CD4-positive, alpha-beta T cell treated with Interleukin-15 for 4 hours (primary cell): ENCODE measurements around the gene BRI3.

Experiments
- DNase-seq: peaks from one replicate; pipeline ENCODE4 v3.0.0-alpha.2; 2020; ENCODE audit warnings: low spot score

Gene BRI3

GRCh38 chr7:98287486-98287959 is 6.0 kb downstream of the BRI3 start:
- no peak for DNase-seq

GRCh38 chr7:98288064-98288823 is 6.8 kb downstream of the BRI3 start:
- DNase-seq = no peak

GRCh38 chr7:98289333-98289875 is 7.9 kb downstream of the BRI3 start:
- no peak for DNase-seq

GRCh38 chr7:98291717-98292116 is 10.2 kb downstream of the BRI3 start:
- no peak for DNase-seq

- no peak for DNase-seq
Measured at GRCh38 chr7:98293265-98293664, 11.8 kb downstream of the BRI3 start.

GRCh38 chr7:98293746-98294145 is 12.3 kb downstream of the BRI3 start:
- DNase-seq = no peak

GRCh38 chr7:98294326-98294725 is 12.8 kb downstream of the BRI3 start:
- no peak for DNase-seq

GRCh38 chr7:98294798-98295382 is 13.4 kb downstream of the BRI3 start:
- DNase-seq = no peak

- DNase-seq = no peak
Measured at GRCh38 chr7:98295467-98296192, 14.1 kb downstream of the BRI3 start.

- DNase-seq = no peak
Measured at GRCh38 chr7:98296833-98297232, 15.3 kb downstream of the BRI3 start.

- no peak for DNase-seq
Measured at GRCh38 chr7:98297626-98298286, 16.3 kb downstream of the BRI3 start.

- no peak for DNase-seq
Measured at GRCh38 chr7:98300595-98301372, 19.3 kb downstream of the BRI3 start.

GRCh38 chr7:98301693-98302470 is 20.4 kb downstream of the BRI3 start:
- no peak for DNase-seq

- DNase-seq = no peak
Measured at GRCh38 chr7:98303176-98303865, 21.8 kb downstream of the BRI3 start.

GRCh38 chr7:98303906-98304305 is 22.4 kb downstream of the BRI3 start:
- DNase-seq = no peak

- DNase-seq = no peak
Measured at GRCh38 chr7:98305951-98306535, 24.6 kb downstream of the BRI3 start.

GRCh38 chr7:98307971-98308466 is 26.5 kb downstream of the BRI3 start:
- DNase-seq = no peak

- DNase-seq = no peak
Measured at GRCh38 chr7:98309566-98309965, 28.1 kb downstream of the BRI3 start.

- no peak for DNase-seq
Measured at GRCh38 chr7:98312201-98312600, 30.7 kb downstream of the BRI3 start.
